ENCODE results near the gene FUOM. TPM values are rescaled to one million over a fixed set of nuclear protein-coding genes. Genes with fewer than 3 reads are reported as not detected.

Gene FUOM
- total and polyA plus RNA-seq, 2 of the 4 experiments (the other 2 are of a cell fraction), result 26.3 to 52.8 TPM

- H2AK9ac ChIP-seq (replicated peaks; ENCODE audit: low read depth, low read length, poor library complexity), result no peak overlapping the region
- peaks cover 6% of the 10 kb centered on the region; the same call in 1 of the 2 replicates for H3K9me1 ChIP-seq (ENCODE audit: insufficient read depth, low read length)
- no peak overlapping the region for H4K8ac ChIP-seq (ENCODE audit: low read depth in 2 of 2, low read length in 2 of 2)
- H4K20me1 ChIP-seq (ENCODE audit: insufficient read depth, low read length), result peaks cover 8% of the 10 kb centered on the region
- H3K4me1 ChIP-seq (ENCODE audit: control insufficient read depth, insufficient read depth, low read length), result peaks cover 4% of the 10 kb centered on the region; the same call in 1 of the 2 replicates
- H3K14ac ChIP-seq (replicated peaks; ENCODE audit: low read depth, low read length), result no peak overlapping the region
- TF ChIP-seq, protein P1, sequence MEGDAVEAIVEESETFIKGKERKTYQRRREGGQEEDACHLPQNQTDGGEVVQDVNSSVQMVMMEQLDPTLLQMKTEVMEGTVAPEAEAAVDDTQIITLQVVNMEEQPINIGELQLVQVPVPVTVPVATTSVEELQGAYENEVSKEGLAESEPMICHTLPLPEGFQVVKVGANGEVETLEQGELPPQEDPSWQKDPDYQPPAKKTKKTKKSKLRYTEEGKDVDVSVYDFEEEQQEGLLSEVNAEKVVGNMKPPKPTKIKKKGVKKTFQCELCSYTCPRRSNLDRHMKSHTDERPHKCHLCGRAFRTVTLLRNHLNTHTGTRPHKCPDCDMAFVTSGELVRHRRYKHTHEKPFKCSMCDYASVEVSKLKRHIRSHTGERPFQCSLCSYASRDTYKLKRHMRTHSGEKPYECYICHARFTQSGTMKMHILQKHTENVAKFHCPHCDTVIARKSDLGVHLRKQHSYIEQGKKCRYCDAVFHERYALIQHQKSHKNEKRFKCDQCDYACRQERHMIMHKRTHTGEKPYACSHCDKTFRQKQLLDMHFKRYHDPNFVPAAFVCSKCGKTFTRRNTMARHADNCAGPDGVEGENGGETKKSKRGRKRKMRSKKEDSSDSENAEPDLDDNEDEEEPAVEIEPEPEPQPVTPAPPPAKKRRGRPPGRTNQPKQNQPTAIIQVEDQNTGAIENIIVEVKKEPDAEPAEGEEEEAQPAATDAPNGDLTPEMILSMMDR (conservative IDR thresholded peaks at IDR 0.05; ENCODE audit: low read depth, low read length), result no peak
- TF ChIP-seq CHD1 (IDR thresholded peaks at IDR 0.05; ENCODE audit: low read depth, low read length) (no peak), MAZ (IDR thresholded peaks at IDR 0.05; ENCODE audit: borderline replicate concordance, low read depth, low read length) (no peak), ELK1 (IDR thresholded peaks at IDR 0.05; ENCODE audit: borderline replicate concordance, low read depth, low read length) (no peak), RAD21 (IDR thresholded peaks at IDR 0.05; ENCODE audit: low read length) (no peak), FOS (IDR thresholded peaks at IDR 0.05; ENCODE audit: low read depth, low read length) (no peak), MXI1 (IDR thresholded peaks at IDR 0.05; ENCODE audit: borderline replicate concordance, low read depth, low read length) (no peak), POLR2A (IDR thresholded peaks at IDR 0.05; ENCODE audit: low read depth, low read length) (no peak), RFX5 (IDR thresholded peaks at IDR 0.05; ENCODE audit: low read depth, low read length) (no peak), NFE2L2 (IDR thresholded peaks at IDR 0.05; ENCODE audit: low read depth, low read length) (no peak), CEBPB (IDR thresholded peaks at IDR 0.05; ENCODE audit: low read depth, low read length) (no peak), MAFK (IDR thresholded peaks at IDR 0.05; ENCODE audit: low read depth, low read length) (no peak), BHLHE40 (IDR thresholded peaks at IDR 0.05; ENCODE audit: low read depth, low read length) (no peak), RCOR1 (IDR thresholded peaks at IDR 0.05; ENCODE audit: insufficient replicate concordance, low read length) (no peak), SMC3 (IDR thresholded peaks at IDR 0.05; ENCODE audit: low read depth, low read length) (no peak)
- TF ChIP-seq, protein P2, sequence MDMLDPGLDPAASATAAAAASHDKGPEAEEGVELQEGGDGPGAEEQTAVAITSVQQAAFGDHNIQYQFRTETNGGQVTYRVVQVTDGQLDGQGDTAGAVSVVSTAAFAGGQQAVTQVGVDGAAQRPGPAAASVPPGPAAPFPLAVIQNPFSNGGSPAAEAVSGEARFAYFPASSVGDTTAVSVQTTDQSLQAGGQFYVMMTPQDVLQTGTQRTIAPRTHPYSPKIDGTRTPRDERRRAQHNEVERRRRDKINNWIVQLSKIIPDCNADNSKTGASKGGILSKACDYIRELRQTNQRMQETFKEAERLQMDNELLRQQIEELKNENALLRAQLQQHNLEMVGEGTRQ (IDR thresholded peaks at IDR 0.05; ENCODE audit: low read depth, low read length), result no peak
- CTCF ChIA-PET, result interaction anchor here (0.6 kb wide), 1 partner anchor 22 kb away, joined by 4 read pairs; no protein-coding TSS in a partner anchor
- no peak overlapping the region for H2BK120ac ChIP-seq (ENCODE audit: low read depth, low read length)
- dilution Hi-C loops (cut with HindIII; ENCODE audit: low sequenced_read_pairs, unreplicated experiment), result no loop called here
- peaks cover 22 to 40% of the 10 kb centered on the region in 2 experiments for H3K79me1 ChIP-seq (ENCODE audit: low read depth in 1 of 2, low read length in 2 of 2)
- peak overlapping the region; percentile 22; the same call in 1 of the 2 replicates for H3K4me2 ChIP-seq (ENCODE audit: low read depth, low read length)
- H3K56ac ChIP-seq (ENCODE audit: extremely low read depth, insufficient read depth, low read length), result no peak overlapping the region
- in situ Hi-C loops (cut with MboI; ENCODE audit: low sequenced_read_pairs), result no loop called here
- POLR2A ChIA-PET (ENCODE audit: unreplicated experiment), result no interaction called here
- H2BK5ac ChIP-seq (ENCODE audit: low read depth, low read length, poor library complexity, severe bottlenecking), result no peak overlapping the region
- H3K9ac ChIP-seq (ENCODE audit: low read depth, low read length), result no peak overlapping the region
- no peak overlapping the region for H3K4ac ChIP-seq (ENCODE audit: low read depth, low read length)
- no peak overlapping the region for H3K27ac ChIP-seq (ENCODE audit: insufficient read depth, low read length)
- no peak overlapping the region for H2AK5ac ChIP-seq (ENCODE audit: low read depth, low read length)
- no peak overlapping the region for H2BK20ac ChIP-seq (ENCODE audit: low read depth, low read length)
- no CpG with 5 or more reads among the region's 8 CpGs for WGBS, 2 experiments (ENCODE audit: extremely low coverage in 2 of 2, insufficient read length in 1 of 2)
- no peak overlapping the region for H3K23ac ChIP-seq (ENCODE audit: low read depth, low read length)
- BruUV-seq (replicated peaks), result no TSS peak
- no peaks in the 10 kb centered on the region for H3K27me3 ChIP-seq (ENCODE audit: control insufficient read depth, insufficient read depth, low read length)
- DNase-seq (peak; percentile 36), ATAC-seq (ENCODE audit: low read depth) (peak; percentile 79)
- no peak overlapping the region for H4K91ac ChIP-seq (ENCODE audit: insufficient read depth, low read depth, low read length)
- H2AFZ ChIP-seq (replicated peaks; ENCODE audit: low read length, poor library complexity), result no peak overlapping the region
- peaks cover 43% of the 10 kb centered on the region for H3K36me3 ChIP-seq (ENCODE audit: control insufficient read depth, insufficient read depth, low read length)
- intact Hi-C loops (cut with micrococcal nuclease), result no loop called here
- H3K9me3 ChIP-seq (ENCODE audit: control insufficient read depth, insufficient read depth, low read length), result peaks cover 2% of the 10 kb centered on the region
- no peak overlapping the region for H3K4me3 ChIP-seq (ENCODE audit: insufficient read depth, low read depth, low read length)
- H4K5ac ChIP-seq (ENCODE audit: low read depth, low read length), result no peak overlapping the region
- no peak overlapping the region for H2BK15ac ChIP-seq (ENCODE audit: low read depth, low read length)
- H3K18ac ChIP-seq (ENCODE audit: low read depth, low read length), result no peak overlapping the region
Observed at GRCh38 chr10:133405844-133406527, 48.2 kb upstream of the FUOM start.
